Measurements from ENCODE around the gene ENPP7.

ENPP7 gene

DNA sequence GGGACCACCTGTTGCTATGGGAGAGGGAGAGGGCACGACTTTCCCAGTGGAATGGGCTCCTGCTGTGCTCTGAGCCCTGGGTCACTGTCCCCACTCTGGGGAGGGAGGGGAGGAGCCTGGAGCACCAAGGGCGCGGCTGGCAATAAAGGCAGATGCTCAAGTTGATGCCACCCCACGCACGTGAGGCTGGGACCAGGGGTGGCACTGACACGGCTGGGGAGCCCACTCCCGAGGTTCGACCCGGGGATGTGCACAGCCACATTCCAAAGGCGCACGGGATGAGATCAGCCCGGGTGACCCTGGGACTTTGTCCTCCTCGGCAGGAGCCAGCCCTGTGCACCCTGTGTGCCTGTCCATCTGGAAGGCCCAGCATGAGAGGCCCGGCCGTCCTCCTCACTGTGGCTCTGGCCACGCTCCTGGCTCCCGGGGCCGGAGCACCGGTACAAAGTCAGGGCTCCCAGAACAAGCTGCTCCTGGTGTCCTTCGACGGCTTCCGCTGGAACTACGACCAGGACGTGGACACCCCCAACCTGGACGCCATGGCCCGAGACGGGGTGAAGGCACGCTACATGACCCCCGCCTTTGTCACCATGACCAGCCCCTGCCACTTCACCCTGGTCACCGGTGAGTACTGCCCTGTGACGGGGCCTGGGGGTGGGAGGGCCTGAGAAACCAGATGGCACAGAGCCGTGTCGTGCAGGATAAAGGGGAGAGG, at the start of gene ENPP7:
Gene ENPP7 (plus strand): TSS at position 175 of the 715 bp plus-strand sequence. CDS start 197 bp downstream, at position 372.
- DNase-seq (ENCODE audit: low read depth) = no peak
- TF ChIP-seq, protein P1, sequence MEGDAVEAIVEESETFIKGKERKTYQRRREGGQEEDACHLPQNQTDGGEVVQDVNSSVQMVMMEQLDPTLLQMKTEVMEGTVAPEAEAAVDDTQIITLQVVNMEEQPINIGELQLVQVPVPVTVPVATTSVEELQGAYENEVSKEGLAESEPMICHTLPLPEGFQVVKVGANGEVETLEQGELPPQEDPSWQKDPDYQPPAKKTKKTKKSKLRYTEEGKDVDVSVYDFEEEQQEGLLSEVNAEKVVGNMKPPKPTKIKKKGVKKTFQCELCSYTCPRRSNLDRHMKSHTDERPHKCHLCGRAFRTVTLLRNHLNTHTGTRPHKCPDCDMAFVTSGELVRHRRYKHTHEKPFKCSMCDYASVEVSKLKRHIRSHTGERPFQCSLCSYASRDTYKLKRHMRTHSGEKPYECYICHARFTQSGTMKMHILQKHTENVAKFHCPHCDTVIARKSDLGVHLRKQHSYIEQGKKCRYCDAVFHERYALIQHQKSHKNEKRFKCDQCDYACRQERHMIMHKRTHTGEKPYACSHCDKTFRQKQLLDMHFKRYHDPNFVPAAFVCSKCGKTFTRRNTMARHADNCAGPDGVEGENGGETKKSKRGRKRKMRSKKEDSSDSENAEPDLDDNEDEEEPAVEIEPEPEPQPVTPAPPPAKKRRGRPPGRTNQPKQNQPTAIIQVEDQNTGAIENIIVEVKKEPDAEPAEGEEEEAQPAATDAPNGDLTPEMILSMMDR (IDR thresholded peaks at IDR 0.05; ENCODE audit: insufficient read depth, low read depth, low read length, missing control alignments) = no peak
- H3K4me3 ChIP-seq (ENCODE audit: low read length) = no peak within 1 kb of the TSS

DNA sequence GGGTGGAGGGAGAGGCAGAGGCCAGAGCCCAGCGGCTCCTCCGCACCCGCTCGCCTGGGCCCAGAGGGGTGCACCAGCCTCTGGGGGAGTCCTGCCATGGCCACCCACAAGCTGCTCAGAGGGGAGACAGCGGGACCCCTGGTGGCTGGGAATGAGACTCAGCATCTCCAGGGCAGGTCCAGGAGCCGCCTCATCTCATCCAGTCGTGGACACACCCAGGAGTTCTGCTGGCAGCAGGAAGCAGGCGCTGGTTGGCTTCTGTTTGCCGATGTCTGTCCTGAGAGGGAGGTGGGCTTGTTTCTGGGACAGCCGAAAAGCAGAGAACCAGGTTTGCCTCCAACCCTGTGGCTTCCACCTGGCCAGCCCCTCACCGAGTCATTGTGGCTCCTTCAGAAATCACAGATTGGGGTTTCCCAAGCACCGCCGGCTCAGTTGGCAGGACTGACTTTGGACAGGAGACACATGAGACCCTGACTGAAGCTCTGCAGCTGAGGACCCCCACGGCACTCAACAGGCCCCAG, 49.6 kb upstream of the ENPP7 start:
- TF ChIP-seq, protein P1 (IDR thresholded peaks at IDR 0.05; ENCODE audit: insufficient read depth, low read depth, low read length, missing control alignments) = no peak
- H3K4me3 ChIP-seq (ENCODE audit: low read length) = no peak overlapping the region
- DNase-seq (ENCODE audit: low read depth) = no peak

GRCh38 chr17:79681628-79682261, 49.0 kb upstream of the ENPP7 start:
- H3K4me3 ChIP-seq (ENCODE audit: low read length) = no peak overlapping the region
- TF ChIP-seq, protein P1 (IDR thresholded peaks at IDR 0.05; ENCODE audit: insufficient read depth, low read depth, low read length, missing control alignments) = no peak
- no peak for DNase-seq (ENCODE audit: low read depth)

DNA sequence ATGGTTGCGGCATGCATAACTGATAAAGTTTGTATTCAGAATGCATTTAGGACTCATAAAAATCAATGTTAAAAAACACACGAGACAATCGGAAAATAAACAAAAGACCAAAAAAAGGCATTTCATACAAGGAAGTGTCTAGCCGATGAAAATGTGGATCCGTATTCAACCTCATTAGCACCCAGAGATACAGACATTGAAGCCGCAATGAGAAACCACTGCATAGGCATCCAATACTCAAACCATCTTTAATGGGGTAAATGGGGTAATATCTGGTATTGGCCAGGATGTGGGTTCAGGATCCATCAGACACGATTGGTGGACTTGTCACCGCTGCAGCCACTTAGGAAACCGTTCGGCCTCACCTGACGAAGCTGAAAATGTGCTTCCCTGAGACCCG, 47.4 kb upstream of the ENPP7 start:
- TF ChIP-seq, protein P1 (IDR thresholded peaks at IDR 0.05; ENCODE audit: insufficient read depth, low read depth, low read length, missing control alignments) = no peak
- no peak overlapping the region for H3K4me3 ChIP-seq (ENCODE audit: low read length)
- no peak for DNase-seq (ENCODE audit: low read depth)

DNA sequence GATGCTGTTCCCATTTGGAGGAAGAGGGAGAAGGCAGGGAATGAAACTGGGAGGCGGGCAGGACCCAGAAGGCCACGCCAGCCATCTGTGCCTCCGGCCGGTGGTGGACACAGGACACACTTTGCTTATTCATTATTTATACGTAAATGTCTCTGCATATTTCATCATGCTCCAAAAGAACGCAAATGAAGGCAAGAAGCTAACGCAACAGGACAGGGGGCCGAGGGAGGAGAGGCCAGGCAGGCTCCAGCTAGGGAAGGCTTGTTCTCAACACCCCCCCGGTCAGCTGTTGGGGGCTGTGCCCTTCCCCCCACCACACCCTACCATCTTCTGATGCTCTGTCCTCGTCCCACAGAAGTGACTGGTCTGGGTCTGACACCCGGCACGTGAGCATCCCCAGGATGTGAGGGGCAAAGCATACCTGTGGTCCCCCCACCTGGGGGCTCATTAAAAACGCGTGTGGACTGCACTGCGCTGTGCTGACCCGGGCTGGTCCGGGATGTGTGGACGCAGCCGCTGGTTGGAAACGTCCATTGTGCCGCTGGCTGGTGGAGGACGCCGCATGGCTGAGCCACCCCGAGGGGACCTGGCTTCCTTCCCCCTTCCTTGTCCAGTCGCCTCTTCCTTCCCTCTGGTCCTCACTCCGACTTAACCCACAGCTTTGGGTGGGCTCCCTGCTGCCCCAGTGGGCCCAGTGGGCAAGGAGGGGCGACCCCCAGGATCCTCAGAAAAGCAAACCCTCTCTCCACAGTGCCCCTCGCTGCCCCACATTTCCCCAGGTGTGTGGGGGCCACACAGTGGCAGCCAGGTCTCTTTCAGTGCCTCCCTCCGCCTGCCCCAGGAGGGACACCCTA, 46.4 kb upstream of the ENPP7 start:
- no peak overlapping the region for H3K4me3 ChIP-seq (ENCODE audit: low read length)
- DNase-seq (ENCODE audit: low read depth) = no peak
- TF ChIP-seq, protein P1 (IDR thresholded peaks at IDR 0.05; ENCODE audit: insufficient read depth, low read depth, low read length, missing control alignments) = no peak

DNA sequence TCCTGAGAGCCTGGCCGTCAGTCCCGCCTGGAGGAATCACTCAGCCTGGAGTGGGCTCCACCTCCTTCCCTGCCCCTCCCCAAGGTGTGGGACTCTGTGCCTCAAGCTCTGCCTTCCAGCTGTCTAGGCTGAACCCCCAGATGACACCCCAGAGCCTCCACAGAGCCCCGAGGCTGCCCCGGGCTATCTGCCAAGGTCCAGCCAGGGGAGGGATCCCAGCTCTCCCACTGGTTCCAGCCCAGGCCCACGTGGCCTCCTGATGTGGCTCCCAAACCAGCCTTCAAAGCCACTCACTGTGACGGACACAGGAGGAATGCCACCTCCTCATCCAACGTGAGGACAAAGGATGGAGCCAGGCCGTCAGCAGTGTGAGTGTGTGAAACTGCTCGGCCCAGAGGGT, 45.6 kb upstream of the ENPP7 start:
- no peak overlapping the region for H3K4me3 ChIP-seq (ENCODE audit: low read length)
- DNase-seq (ENCODE audit: low read depth) = no peak
- TF ChIP-seq, protein P1 (IDR thresholded peaks at IDR 0.05; ENCODE audit: insufficient read depth, low read depth, low read length, missing control alignments) = no peak

All from epithelial cell of esophagus (primary cell).